D341Med (cell line): ENCODE data around the gene CRP.
"Not testable (repeated sequence)": the region's sequence is repeated elsewhere in the genome, so short reads cannot be mapped to it uniquely, and the experiment has no call there.

ENCODE experiments used
- DNase-seq: peaks from one replicate; pipeline ENCODE4 v3.0.0; 2012; ENCODE audit warnings: low spot score

The CRP gene

GRCh38 chr1:159699653-159700052, 14.7 kb downstream of the CRP start:
- no peak for DNase-seq

DNA sequence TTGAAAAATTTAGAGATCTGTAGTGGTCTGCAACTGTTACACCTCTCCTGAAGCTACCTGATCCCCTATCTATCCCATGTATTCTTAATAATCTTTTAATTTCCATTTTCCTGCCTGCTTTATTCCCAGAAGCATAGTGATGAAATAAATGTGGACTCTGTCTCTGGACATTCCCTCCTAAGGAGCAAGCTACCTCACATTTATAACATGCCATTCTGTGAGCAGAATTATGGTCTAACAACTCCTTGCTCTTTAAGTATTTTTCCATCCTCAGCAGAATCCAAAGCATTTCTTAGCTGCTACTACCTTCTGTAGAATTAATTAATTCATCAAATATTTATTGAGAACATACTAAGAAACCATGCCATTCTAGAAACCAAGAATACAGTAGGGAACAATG, 15.1 kb downstream of the CRP start:
- DNase-seq: no peak

DNA sequence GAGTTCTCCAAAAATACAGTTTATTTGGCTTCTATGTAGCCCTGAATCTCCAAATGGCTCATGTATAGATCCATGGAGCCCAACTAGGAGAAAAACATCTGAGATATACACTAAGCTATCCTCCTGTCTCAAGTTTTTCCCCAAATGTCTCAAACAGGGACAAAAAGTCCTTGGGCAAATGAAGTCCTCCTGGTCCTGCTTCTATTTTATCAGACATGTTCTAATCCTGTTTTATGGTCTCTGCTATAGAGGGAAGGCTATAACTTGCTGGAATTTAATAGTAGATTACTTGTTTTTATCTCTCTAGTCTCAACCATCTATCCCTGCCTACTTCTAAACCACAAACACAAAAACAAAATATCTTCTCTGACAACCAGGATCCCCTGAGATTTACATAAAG, 26.9 kb downstream of the CRP start:
- DNase-seq: no peak

DNA sequence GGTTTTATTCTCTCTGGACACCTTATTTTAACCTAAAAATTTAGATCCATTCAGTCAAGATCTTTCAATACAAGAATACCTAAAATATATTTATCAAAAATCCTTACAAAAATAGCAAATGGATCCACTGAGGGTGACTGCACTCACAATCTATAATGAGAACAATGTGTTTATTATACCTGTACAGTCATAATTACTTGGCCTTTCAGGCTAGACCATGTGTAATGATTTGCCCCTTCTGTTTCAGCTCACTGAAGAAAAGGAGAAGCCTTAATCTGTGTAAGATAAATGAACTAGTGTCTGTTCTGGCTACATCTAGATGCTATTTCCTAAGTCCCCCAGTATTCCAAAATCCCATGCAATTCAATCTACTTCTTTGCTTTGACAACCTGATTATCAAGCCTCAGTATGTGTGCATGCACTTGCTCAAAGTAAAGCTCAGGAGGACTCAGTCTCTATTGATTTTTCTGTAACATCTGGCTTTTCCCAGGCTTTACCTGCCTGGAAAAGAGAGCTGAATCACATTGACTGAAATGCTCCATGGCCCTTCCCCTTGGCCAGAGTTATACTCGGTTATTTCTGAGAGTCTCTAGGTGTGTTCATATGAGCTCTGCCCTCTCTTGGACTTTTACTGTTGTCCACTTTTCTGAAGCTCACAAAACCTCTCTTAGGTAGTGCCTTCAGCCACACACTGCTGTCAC, 27.6 kb downstream of the CRP start:
- DNase-seq: no peak

GRCh38 chr1:159678939-159679338, 35.5 kb downstream of the CRP start:
- no peak for DNase-seq

- DNase-seq: no peak
These were observed 39.3 kb downstream of the CRP start for GRCh38 chr1:159675046-159675445.

DNA sequence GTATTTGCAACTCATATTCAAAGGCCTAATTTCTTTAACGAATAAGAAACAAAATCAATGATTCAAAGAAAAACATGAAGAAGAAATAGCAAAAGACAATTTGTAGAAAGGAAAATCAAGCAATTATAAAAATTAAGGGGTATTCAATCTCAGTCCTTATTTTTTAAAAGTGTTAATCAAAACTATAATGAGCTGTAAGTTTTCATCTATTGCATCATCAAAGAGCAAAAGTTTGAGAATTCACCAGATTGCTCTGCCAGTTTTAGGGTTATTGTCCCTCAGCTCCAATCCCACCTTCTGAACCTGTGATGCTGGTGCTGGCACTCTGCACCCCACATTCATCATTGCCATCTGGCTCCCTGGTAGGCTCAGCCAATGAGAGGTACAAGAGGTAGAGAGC, 42.0 kb downstream of the CRP start:
- not testable (repeated sequence) for DNase-seq

GRCh38 chr1:159669338-159669737, 45.1 kb downstream of the CRP start:
- no peak for DNase-seq

DNA sequence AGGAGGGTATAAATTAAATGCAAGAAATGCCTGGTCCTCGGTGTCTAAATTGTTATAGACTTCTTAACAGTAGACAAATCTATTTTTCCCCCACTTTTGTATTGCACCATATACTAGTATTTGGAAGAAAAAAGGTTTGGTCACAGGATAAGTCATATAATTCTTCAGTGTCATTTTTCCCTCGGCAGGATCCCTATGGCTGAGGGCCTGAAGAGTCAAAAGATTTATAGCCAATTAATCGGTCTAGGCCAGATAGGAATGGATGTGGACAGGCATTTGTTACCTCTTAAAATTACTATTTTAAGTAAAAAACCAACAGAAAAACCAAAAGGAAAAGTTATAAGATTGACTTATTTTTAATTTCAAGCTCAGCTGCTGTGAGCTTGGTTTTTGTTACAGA, 45.6 kb downstream of the CRP start:
- no peak for DNase-seq

GRCh38 chr1:159664247-159664646, 50.1 kb downstream of the CRP start:
- DNase-seq: no peak

DNA sequence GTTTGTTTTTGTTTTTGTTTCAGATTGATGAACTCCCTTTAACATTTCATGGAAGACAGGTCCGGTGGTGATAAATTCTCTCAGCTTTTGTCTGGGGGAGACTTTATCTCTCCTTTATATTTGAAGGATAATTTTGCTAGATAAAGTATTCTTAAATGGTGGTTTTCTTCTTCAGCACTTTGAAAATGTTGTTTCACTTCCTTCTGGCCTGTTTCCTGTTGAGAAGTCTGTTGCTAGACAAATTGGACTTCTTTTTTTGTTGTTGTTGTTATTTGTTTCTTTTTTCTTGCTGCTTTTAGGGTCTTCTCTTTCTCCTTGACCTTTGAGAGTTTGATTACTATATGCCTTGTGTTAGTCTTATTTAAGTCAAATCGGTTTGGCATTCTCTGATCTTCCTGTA, 50.8 kb downstream of the CRP start:
- DNase-seq: no peak
